H1 (cell line): Measurements from ENCODE around the gene KRTAP12-4. TPM values are rescaled to one million over a fixed set of nuclear protein-coding genes. Genes with fewer than 3 reads are reported as not detected.

Experiments used
- RXRA ChIP-seq: IDR thresholded peaks from 2 replicates; pipeline ENCODE4 v1.6.1; 2011; ENCODE audit warnings: low read depth, mild to moderate bottlenecking, low read length, moderate library complexity; ENCODE audit not compliant: insufficient read depth
- SAP30 ChIP-seq: fragments of 300-600 bp; sonication (generic); IDR thresholded peaks from 2 replicates; pipeline ENCODE4 v1.7.1; 2012; ENCODE audit warnings: low read length, moderate library complexity, mild to moderate bottlenecking, inconsistent platforms; ENCODE audit not compliant: insufficient read depth, insufficient replicate concordance
- SIRT6 ChIP-seq: IDR thresholded peaks from one replicate; pipeline ENCODE4 v1.7.1; 2012; ENCODE audit warnings: low read length, inconsistent platforms
- SUZ12 ChIP-seq: fragments of 200-600 bp; sonication (generic); IDR thresholded peaks from 2 replicates; pipeline ENCODE4 v1.6.1; 2012; ENCODE audit warnings: mild to moderate bottlenecking, inconsistent platforms, low read length, moderate library complexity, mixed read lengths
- TBP ChIP-seq: IDR thresholded peaks from 2 replicates; pipeline ENCODE4 v1.6.1; 2011; ENCODE audit warnings: low read depth, low read length, improper control_type of control experiment
- TEAD4 ChIP-seq: IDR thresholded peaks from 2 replicates; pipeline ENCODE4 v1.6.1; 2012; ENCODE audit warnings: low read depth, low read length, inconsistent platforms, mixed read lengths
- polyA plus RNA-seq, 7 experiments: library from polyadenylated mRNA; depleted of rRNA in 3 of 7; stranded (reverse) in 5 of 7; unstranded in 2 of 7; fragments of >200 nt in 5 of 7; fragments of 200-250 nt in 2 of 7; gene quantifications; 1 replicate in 5 of 7; 2 replicates in 1 of 7; 4 replicates in 1 of 7; pipeline versions ENCODE4 v1.2.1 to v1.2.3, GENCODE V29; 2011 to 2013; ENCODE audit warnings: missing spikeins in 2 of 7, mixed read lengths in 2 of 7
- total RNA-seq: library from RNA; stranded (reverse); fragmentation: NEBNext Ultra II Directional; extraction: Animal tissue kit (Norgen Biotek cat#: 25700); gene quantifications from 2 replicates; pipeline ENCODE4 v1.2.1, GENCODE V29; 2021
- TF ChIP-seq, protein P1 (sequence below): fragments of 300-600 bp; sonication (generic); IDR thresholded peaks from 2 replicates; pipeline ENCODE4 v1.7.1; 2012; ENCODE audit warnings: low read length, moderate library complexity, mild to moderate bottlenecking, inconsistent platforms; ENCODE audit not compliant: insufficient replicate concordance

The KRTAP12-4 gene
- total and polyA plus RNA-seq, 2 of the 8 experiments (the other 6 are each of a cell fraction or from before 2014, with no cell fraction given): not detected

DNA sequence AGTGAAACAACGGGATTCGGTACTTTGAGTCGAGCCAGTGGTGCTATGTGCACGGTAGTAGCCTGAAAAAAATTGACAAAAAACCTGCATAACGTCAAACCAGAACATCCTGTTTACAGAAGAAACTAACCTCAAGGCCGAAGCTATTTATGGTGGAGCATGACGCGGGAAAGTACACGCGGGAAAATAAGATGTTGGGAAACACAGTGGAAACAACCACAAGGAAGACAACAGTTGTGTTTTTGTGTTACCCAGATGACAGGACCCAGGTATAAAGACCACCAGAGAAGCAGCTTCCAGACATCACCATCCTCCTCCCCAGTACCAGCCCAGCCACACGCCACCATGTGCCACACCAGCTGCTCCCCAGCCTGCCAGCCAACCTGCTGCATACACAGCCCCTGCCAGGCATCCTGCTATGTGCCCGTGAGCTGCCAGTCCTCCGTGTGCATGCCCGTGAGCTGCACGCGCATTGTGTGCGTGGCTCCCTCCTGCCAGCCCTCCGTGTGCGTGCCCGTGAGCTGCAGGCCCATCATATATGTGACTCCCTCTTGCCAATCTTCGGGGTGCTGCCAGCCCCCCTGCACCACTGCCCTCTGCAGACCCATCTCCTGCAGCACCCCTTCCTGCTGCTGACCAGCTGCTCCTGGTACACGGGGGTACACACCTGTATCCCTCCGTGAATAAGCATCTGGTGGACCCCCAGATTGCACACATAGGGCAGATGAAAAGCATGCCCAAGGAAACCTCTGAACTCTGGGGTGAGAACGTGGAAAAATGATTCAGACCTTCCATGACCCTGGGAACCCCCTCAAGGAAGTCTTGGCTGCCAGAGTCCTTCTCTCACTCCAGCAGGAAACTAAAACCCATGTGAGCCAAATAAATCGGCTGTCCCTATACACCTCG, 3.4 kb upstream of the KRTAP12-4 start, which contains the start of gene KRTAP12-3 (continued):
- no peak for TF ChIP-seq SAP30
- TF ChIP-seq, protein P1, sequence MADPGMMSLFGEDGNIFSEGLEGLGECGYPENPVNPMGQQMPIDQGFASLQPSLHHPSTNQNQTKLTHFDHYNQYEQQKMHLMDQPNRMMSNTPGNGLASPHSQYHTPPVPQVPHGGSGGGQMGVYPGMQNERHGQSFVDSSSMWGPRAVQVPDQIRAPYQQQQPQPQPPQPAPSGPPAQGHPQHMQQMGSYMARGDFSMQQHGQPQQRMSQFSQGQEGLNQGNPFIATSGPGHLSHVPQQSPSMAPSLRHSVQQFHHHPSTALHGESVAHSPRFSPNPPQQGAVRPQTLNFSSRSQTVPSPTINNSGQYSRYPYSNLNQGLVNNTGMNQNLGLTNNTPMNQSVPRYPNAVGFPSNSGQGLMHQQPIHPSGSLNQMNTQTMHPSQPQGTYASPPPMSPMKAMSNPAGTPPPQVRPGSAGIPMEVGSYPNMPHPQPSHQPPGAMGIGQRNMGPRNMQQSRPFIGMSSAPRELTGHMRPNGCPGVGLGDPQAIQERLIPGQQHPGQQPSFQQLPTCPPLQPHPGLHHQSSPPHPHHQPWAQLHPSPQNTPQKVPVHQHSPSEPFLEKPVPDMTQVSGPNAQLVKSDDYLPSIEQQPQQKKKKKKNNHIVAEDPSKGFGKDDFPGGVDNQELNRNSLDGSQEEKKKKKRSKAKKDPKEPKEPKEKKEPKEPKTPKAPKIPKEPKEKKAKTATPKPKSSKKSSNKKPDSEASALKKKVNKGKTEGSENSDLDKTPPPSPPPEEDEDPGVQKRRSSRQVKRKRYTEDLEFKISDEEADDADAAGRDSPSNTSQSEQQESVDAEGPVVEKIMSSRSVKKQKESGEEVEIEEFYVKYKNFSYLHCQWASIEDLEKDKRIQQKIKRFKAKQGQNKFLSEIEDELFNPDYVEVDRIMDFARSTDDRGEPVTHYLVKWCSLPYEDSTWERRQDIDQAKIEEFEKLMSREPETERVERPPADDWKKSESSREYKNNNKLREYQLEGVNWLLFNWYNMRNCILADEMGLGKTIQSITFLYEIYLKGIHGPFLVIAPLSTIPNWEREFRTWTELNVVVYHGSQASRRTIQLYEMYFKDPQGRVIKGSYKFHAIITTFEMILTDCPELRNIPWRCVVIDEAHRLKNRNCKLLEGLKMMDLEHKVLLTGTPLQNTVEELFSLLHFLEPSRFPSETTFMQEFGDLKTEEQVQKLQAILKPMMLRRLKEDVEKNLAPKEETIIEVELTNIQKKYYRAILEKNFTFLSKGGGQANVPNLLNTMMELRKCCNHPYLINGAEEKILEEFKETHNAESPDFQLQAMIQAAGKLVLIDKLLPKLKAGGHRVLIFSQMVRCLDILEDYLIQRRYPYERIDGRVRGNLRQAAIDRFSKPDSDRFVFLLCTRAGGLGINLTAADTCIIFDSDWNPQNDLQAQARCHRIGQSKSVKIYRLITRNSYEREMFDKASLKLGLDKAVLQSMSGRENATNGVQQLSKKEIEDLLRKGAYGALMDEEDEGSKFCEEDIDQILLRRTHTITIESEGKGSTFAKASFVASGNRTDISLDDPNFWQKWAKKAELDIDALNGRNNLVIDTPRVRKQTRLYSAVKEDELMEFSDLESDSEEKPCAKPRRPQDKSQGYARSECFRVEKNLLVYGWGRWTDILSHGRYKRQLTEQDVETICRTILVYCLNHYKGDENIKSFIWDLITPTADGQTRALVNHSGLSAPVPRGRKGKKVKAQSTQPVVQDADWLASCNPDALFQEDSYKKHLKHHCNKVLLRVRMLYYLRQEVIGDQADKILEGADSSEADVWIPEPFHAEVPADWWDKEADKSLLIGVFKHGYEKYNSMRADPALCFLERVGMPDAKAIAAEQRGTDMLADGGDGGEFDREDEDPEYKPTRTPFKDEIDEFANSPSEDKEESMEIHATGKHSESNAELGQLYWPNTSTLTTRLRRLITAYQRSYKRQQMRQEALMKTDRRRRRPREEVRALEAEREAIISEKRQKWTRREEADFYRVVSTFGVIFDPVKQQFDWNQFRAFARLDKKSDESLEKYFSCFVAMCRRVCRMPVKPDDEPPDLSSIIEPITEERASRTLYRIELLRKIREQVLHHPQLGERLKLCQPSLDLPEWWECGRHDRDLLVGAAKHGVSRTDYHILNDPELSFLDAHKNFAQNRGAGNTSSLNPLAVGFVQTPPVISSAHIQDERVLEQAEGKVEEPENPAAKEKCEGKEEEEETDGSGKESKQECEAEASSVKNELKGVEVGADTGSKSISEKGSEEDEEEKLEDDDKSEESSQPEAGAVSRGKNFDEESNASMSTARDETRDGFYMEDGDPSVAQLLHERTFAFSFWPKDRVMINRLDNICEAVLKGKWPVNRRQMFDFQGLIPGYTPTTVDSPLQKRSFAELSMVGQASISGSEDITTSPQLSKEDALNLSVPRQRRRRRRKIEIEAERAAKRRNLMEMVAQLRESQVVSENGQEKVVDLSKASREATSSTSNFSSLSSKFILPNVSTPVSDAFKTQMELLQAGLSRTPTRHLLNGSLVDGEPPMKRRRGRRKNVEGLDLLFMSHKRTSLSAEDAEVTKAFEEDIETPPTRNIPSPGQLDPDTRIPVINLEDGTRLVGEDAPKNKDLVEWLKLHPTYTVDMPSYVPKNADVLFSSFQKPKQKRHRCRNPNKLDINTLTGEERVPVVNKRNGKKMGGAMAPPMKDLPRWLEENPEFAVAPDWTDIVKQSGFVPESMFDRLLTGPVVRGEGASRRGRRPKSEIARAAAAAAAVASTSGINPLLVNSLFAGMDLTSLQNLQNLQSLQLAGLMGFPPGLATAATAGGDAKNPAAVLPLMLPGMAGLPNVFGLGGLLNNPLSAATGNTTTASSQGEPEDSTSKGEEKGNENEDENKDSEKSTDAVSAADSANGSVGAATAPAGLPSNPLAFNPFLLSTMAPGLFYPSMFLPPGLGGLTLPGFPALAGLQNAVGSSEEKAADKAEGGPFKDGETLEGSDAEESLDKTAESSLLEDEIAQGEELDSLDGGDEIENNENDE: no peak
- no peak for TF ChIP-seq RXRA
- no peak for TF ChIP-seq TEAD4
- TF ChIP-seq SUZ12: no peak
- TF ChIP-seq TBP: no peak
- no peak for TF ChIP-seq SIRT6
